IMR-90 (cell line): Measurements from ENCODE around the gene MAGI1. TPM values are rescaled to one million over a fixed set of nuclear protein-coding genes. Genes with fewer than 3 reads are reported as not detected.

ENCODE experiments used
- ATAC-seq: fragments of 200-7000 bp; cut with Tn5 transposase; 2 replicates; pipeline ENCODE4 v1.9.1; 2020; ENCODE audit warnings: low read depth, mild to moderate bottlenecking, moderate library complexity
- BruUV-seq: library from RNA; stranded (reverse); fragments of 400-500 nt; replicated peaks from 2 replicates; lab custom pipeline; 2021; lab: Mats Ljungman, UMichigan
- CTCF ChIA-PET: fragments of 300-600 bp; formaldehyde crosslinking; extraction: SDS; loops from one replicate; lab custom pipeline; 2021; ENCODE audit warnings: antibody characterized with exemption; lab: Yijun Ruan, JAX
- POLR2A ChIA-PET: fragments of 300-600 bp; sonication (Branson Sonifier 250); formaldehyde crosslinking; loops from one replicate; lab custom pipeline; 2022; ENCODE audit warnings: antibody characterized with exemption; ENCODE audit not compliant: unreplicated experiment; lab: Charles Lee
- DNase-seq: peaks from one replicate; pipeline ENCODE4 v3.0.0; 2013
- H2AFZ ChIP-seq: replicated peaks from 2 replicates; pipeline ENCODE3; 2013; ENCODE audit warnings: low read length, mild to moderate bottlenecking; ENCODE audit not compliant: poor library complexity
- H2AK5ac ChIP-seq: 2 replicates; pipeline ENCODE4 v1.6.1; 2013; ENCODE audit warnings: low read depth, low read length, inconsistent platforms
- H2AK9ac ChIP-seq: replicated peaks from 2 replicates; pipeline ENCODE3; 2013; ENCODE audit warnings: mild to moderate bottlenecking, low read depth, low read length, moderate library complexity; ENCODE audit not compliant: poor library complexity
- H2BK120ac ChIP-seq: 2 replicates; pipeline ENCODE4 v1.6.1; 2013; ENCODE audit warnings: low read depth, low read length, inconsistent platforms
- H2BK15ac ChIP-seq: 3 replicates; pipeline ENCODE4 v1.6.1; 2013; ENCODE audit warnings: low read depth, low read length, inconsistent platforms
- H2BK20ac ChIP-seq: 2 replicates; pipeline ENCODE4 v1.6.1; 2013; ENCODE audit warnings: low read depth, mild to moderate bottlenecking, inconsistent platforms, low read length, moderate library complexity
- H2BK5ac ChIP-seq: 2 replicates; pipeline ENCODE4 v1.6.1; 2013; ENCODE audit warnings: mild to moderate bottlenecking, low read depth, low read length, inconsistent platforms; ENCODE audit not compliant: poor library complexity, severe bottlenecking
- H3K14ac ChIP-seq: replicated peaks from 2 replicates; pipeline ENCODE4 v1.6.1; 2013; ENCODE audit warnings: low read depth, low read length, inconsistent platforms
- H3K18ac ChIP-seq: 2 replicates; pipeline ENCODE4 v1.6.1; 2013; ENCODE audit warnings: low read depth, low read length, control low read depth
- H3K23ac ChIP-seq: 2 replicates; pipeline ENCODE4 v1.6.1; 2013; ENCODE audit warnings: low read depth, low read length, inconsistent platforms
- H3K27ac ChIP-seq: 2 replicates; pipeline ENCODE4 v1.5.1; 2013; ENCODE audit warnings: mild to moderate bottlenecking, control low read depth, low read length; ENCODE audit not compliant: insufficient read depth
- H3K27me3 ChIP-seq: 2 replicates; pipeline ENCODE4 v1.6.1; 2013; ENCODE audit warnings: low read length; ENCODE audit not compliant: control insufficient read depth, insufficient read depth
- H3K36me3 ChIP-seq: 2 replicates; pipeline ENCODE4 v1.6.1; 2013; ENCODE audit warnings: low read length, mixed read lengths; ENCODE audit not compliant: control insufficient read depth, insufficient read depth
- H3K4ac ChIP-seq: 2 replicates; pipeline ENCODE4 v1.6.1; 2013; ENCODE audit warnings: low read depth, low read length, inconsistent platforms
- H3K4me1 ChIP-seq: 2 replicates; pipeline ENCODE4 v1.6.1; 2013; ENCODE audit warnings: low read length, mixed read lengths; ENCODE audit not compliant: control insufficient read depth, insufficient read depth
- H3K4me2 ChIP-seq: 2 replicates; pipeline ENCODE4 v1.6.1; 2013; ENCODE audit warnings: low read depth, mild to moderate bottlenecking, control low read depth, low read length, moderate library complexity
- H3K4me3 ChIP-seq: 2 replicates; pipeline ENCODE4 v1.5.1; 2013; ENCODE audit warnings: low read depth, mild to moderate bottlenecking, control low read depth, low read length, moderate library complexity; ENCODE audit not compliant: insufficient read depth
- H3K56ac ChIP-seq: 2 replicates; pipeline ENCODE4 v1.6.1; 2013; ENCODE audit warnings: low read length, inconsistent platforms; ENCODE audit not compliant: insufficient read depth; ENCODE audit errors: extremely low read depth
- H3K79me1 ChIP-seq, 2 experiments: 2 replicates each; pipeline ENCODE4 v1.6.1; 2013; ENCODE audit warnings: low read length in 2 of 2, inconsistent platforms in 1 of 2, low read depth in 1 of 2
- H3K9ac ChIP-seq: 2 replicates; pipeline ENCODE4 v1.6.1; 2013; ENCODE audit warnings: low read depth, low read length, control low read depth
- H3K9me1 ChIP-seq: 2 replicates; pipeline ENCODE4 v1.6.1; 2013; ENCODE audit warnings: low read length, inconsistent platforms; ENCODE audit not compliant: insufficient read depth
- H3K9me3 ChIP-seq: 2 replicates; pipeline ENCODE4 v1.6.1; 2013; ENCODE audit warnings: low read length; ENCODE audit not compliant: control insufficient read depth, insufficient read depth
- H4K20me1 ChIP-seq: 2 replicates; pipeline ENCODE4 v1.6.1; 2013; ENCODE audit warnings: low read length, inconsistent platforms; ENCODE audit not compliant: insufficient read depth
- H4K5ac ChIP-seq: 2 replicates; pipeline ENCODE4 v1.6.1; 2013; ENCODE audit warnings: mild to moderate bottlenecking, low read depth, low read length, control low read depth
- H4K8ac ChIP-seq, 2 experiments: 2 replicates each; pipeline ENCODE4 v1.6.1; 2013; ENCODE audit warnings: low read depth in 2 of 2, low read length in 2 of 2, control low read depth in 1 of 2, inconsistent platforms in 1 of 2
- H4K91ac ChIP-seq: 2 replicates; pipeline ENCODE4 v1.6.1; 2013; ENCODE audit warnings: low read depth, low read length, inconsistent platforms; ENCODE audit not compliant: insufficient read depth
- BHLHE40 ChIP-seq: fragments of 150-350 bp; IDR thresholded peaks from 2 replicates; pipeline ENCODE4 v1.6.1; 2016; ENCODE audit warnings: mild to moderate bottlenecking, low read depth, low read length
- CEBPB ChIP-seq: IDR thresholded peaks from 2 replicates; pipeline ENCODE4 v1.6.1; 2012; ENCODE audit warnings: low read depth, low read length, improper control_type of control experiment
- CHD1 ChIP-seq: IDR thresholded peaks from 2 replicates; pipeline ENCODE4 v1.6.1; 2012; ENCODE audit warnings: low read depth, low read length, improper control_type of control experiment
- CTCF ChIP-seq: conservative IDR thresholded peaks from 2 replicates; pipeline ENCODE4 v1.5.1; 2012; ENCODE audit warnings: mild to moderate bottlenecking, low read depth, low read length, improper control_type of control experiment
- FOS ChIP-seq: fragments of 150-350 bp; IDR thresholded peaks from 2 replicates; pipeline ENCODE4 v1.6.1; 2016; ENCODE audit warnings: low read depth, low read length
- MAFK ChIP-seq: IDR thresholded peaks from 2 replicates; pipeline ENCODE4 v1.6.1; 2012; ENCODE audit warnings: low read depth, low read length, improper control_type of control experiment
- MAZ ChIP-seq: IDR thresholded peaks from 2 replicates; pipeline ENCODE4 v1.6.1; 2012; ENCODE audit warnings: low read depth, mild to moderate bottlenecking, low read length, improper control_type of control experiment, moderate library complexity, borderline replicate concordance
- MXI1 ChIP-seq: IDR thresholded peaks from 2 replicates; pipeline ENCODE4 v1.6.1; 2012; ENCODE audit warnings: low read depth, mild to moderate bottlenecking, low read length, moderate library complexity, borderline replicate concordance
- NFE2L2 ChIP-seq: fragments of 150-350 bp; IDR thresholded peaks from 2 replicates; pipeline ENCODE4 v1.6.1; 2016; ENCODE audit warnings: low read depth, mild to moderate bottlenecking, low read length
- POLR2A ChIP-seq: IDR thresholded peaks from 2 replicates; pipeline ENCODE4 v1.6.1; 2012; ENCODE audit warnings: mild to moderate bottlenecking, low read depth, low read length
- RAD21 ChIP-seq: IDR thresholded peaks from 2 replicates; pipeline ENCODE4 v1.6.1; 2012; ENCODE audit warnings: low read length, improper control_type of control experiment
- RCOR1 ChIP-seq: IDR thresholded peaks from 2 replicates; pipeline ENCODE4 v1.6.1; 2012; ENCODE audit warnings: mild to moderate bottlenecking, low read length, improper control_type of control experiment; ENCODE audit not compliant: insufficient replicate concordance
- RFX5 ChIP-seq: IDR thresholded peaks from 2 replicates; pipeline ENCODE4 v1.8.0; 2012; ENCODE audit warnings: low read depth, mild to moderate bottlenecking, low read length, moderate library complexity
- SMC3 ChIP-seq: fragments of 150-350 bp; IDR thresholded peaks from 2 replicates; pipeline ENCODE4 v1.6.1; 2016; ENCODE audit warnings: low read depth, mild to moderate bottlenecking, antibody characterized with exemption, low read length, moderate library complexity
- WGBS, 2 experiments: methylation state at CpG; one replicate each; pipeline versions ENCODE4 v1.1.5 to v1.1.7; 2013; ENCODE audit warnings: missing lambda C conversion rate in 2 of 2; ENCODE audit not compliant: insufficient read length in 1 of 2; ENCODE audit errors: extremely low coverage in 2 of 2; 5-methylcytosine and 5-hydroxymethylcytosine counted together
- dilution Hi-C: fragments of 300-500 bp; cut with HindIII; formaldehyde crosslinking; loops from one replicate; pipeline ENCODE4 v1.14.3; 2018; ENCODE audit warnings: low sequenced_read_pairs; ENCODE audit not compliant: unreplicated experiment
- in situ Hi-C: fragments of 300-500 bp; cut with MboI; formaldehyde crosslinking; loops from 3 replicates; pipeline ENCODE4 v1.14.3; 2019; ENCODE audit warnings: low sequenced_read_pairs, inconsistent platforms, mixed read lengths
- intact Hi-C: fragments of 100-400 bp; cut with micrococcal nuclease; formaldehyde crosslinking; loops from 2 replicates; pipeline ENCODE4 v1.10.0; 2022
- polyA plus RNA-seq, 3 experiments: library from polyadenylated mRNA; depleted of rRNA; stranded (reverse); fragments of >200 nt; gene quantifications; 2 replicates each; pipeline ENCODE4 v1.2.3, GENCODE V29; 2012; ENCODE audit warnings: low replicate concordance in 1 of 3
- total RNA-seq: library from RNA; depleted of rRNA; stranded (reverse); fragments of >200 nt; gene quantifications from 2 replicates; pipeline ENCODE4 v1.2.3, GENCODE V29; 2012
- TF ChIP-seq, protein P1 (sequence below): fragments of 150-350 bp; IDR thresholded peaks from 2 replicates; pipeline ENCODE4 v1.6.1; 2017; ENCODE audit warnings: mild to moderate bottlenecking, antibody characterized with exemption, low read length, low read depth
- TF ChIP-seq, protein P2 (sequence below): fragments of 150-350 bp; IDR thresholded peaks from 2 replicates; pipeline ENCODE4 v1.6.1; 2016; ENCODE audit warnings: low read depth, mild to moderate bottlenecking, low read length, moderate library complexity, borderline replicate concordance

MAGI1 gene
- total and polyA plus RNA-seq, 2 of the 4 experiments (the other 2 are of a cell fraction): 14.5 to 24.2 TPM

- in situ Hi-C loops: no loop called here
- Histone ChIP-seq H3K9me1 (peaks cover 7% of the 10 kb centered on the region), H4K5ac (no peak overlapping the region), H3K27ac (no peak overlapping the region), H2BK5ac (no peak overlapping the region), H3K9me3 (no peaks in the 10 kb centered on the region), H3K36me3 (no peaks in the 10 kb centered on the region), H2BK120ac (no peak overlapping the region), H3K23ac (no peak overlapping the region), H2AFZ (no peak overlapping the region), H3K14ac (no peak overlapping the region), H2BK20ac (no peak overlapping the region), H4K91ac (no peak overlapping the region), H3K9ac (no peak overlapping the region), H3K4ac (no peak overlapping the region), H3K79me1 (peaks cover 26 to 70% of the 10 kb centered on the region in 2 experiments), H3K4me3 (no peak overlapping the region), H4K8ac (no peak overlapping the region), H2AK9ac (no peak overlapping the region), H3K4me1 (peaks cover 2% of the 10 kb centered on the region), H2AK5ac (no peak overlapping the region), H4K20me1 (peaks cover 39% of the 10 kb centered on the region; the same call in 1 of the 2 replicates), H2BK15ac (no peak overlapping the region), H3K4me2 (no peak overlapping the region), H3K56ac (no peak overlapping the region), H3K27me3 (no peaks in the 10 kb centered on the region), H3K18ac (no peak overlapping the region)
- 69% methylated on average over 2 of the region's 3 CpGs; no CpG with 5 or more reads in 1 of the 2 experiments for WGBS, 2 experiments
- BruUV-seq: no TSS peak
- ChIA-PET CTCF (no interaction called here), POLR2A (no interaction called here)
- TF ChIP-seq CEBPB (no peak), MAZ (no peak), NFE2L2 (no peak), CTCF (no peak), MAFK (no peak), RCOR1 (no peak), CHD1 (no peak), BHLHE40 (no peak), SMC3 (no peak), MXI1 (no peak), FOS (no peak), POLR2A (no peak), RAD21 (no peak), RFX5 (no peak)
- TF ChIP-seq, protein P1, sequence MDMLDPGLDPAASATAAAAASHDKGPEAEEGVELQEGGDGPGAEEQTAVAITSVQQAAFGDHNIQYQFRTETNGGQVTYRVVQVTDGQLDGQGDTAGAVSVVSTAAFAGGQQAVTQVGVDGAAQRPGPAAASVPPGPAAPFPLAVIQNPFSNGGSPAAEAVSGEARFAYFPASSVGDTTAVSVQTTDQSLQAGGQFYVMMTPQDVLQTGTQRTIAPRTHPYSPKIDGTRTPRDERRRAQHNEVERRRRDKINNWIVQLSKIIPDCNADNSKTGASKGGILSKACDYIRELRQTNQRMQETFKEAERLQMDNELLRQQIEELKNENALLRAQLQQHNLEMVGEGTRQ: no peak
- TF ChIP-seq, protein P2, sequence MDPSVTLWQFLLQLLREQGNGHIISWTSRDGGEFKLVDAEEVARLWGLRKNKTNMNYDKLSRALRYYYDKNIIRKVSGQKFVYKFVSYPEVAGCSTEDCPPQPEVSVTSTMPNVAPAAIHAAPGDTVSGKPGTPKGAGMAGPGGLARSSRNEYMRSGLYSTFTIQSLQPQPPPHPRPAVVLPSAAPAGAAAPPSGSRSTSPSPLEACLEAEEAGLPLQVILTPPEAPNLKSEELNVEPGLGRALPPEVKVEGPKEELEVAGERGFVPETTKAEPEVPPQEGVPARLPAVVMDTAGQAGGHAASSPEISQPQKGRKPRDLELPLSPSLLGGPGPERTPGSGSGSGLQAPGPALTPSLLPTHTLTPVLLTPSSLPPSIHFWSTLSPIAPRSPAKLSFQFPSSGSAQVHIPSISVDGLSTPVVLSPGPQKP: no peak
- dilution Hi-C loops: no loop called here
- ATAC-seq (no peak), DNase-seq (no peak)
- intact Hi-C loops: no loop called here
These were observed 14.9 kb downstream of the MAGI1 start for GRCh38 chr3:66023738-66024385.
